ENCODE data around the gene COPA.

Gene COPA

DNA sequence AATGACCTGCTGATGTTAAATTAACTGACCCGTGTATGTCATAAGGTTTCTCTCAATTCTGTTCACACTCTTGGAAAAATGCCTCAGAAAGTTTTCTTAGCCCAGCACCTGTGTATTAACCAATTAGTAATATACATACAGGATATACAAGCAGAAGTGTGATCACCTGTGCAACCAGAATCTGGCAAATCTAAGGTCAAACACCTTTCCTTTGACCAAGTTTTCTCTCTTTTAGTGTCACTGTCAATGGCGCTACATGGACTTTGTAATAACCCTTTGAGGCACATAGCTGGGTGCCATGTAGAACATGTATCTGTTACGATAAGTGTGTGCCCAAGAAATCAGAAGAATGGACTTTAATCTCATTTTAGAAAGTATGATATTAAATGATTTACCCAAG is 1.2 kb upstream of the COPA start:
- H3K4me3 ChIP-seq (ENCODE audit: low read depth, low read length): peak overlapping the region; percentile 88
- no peak for DNase-seq (ENCODE audit: low read depth)
- TF ChIP-seq, protein P1, sequence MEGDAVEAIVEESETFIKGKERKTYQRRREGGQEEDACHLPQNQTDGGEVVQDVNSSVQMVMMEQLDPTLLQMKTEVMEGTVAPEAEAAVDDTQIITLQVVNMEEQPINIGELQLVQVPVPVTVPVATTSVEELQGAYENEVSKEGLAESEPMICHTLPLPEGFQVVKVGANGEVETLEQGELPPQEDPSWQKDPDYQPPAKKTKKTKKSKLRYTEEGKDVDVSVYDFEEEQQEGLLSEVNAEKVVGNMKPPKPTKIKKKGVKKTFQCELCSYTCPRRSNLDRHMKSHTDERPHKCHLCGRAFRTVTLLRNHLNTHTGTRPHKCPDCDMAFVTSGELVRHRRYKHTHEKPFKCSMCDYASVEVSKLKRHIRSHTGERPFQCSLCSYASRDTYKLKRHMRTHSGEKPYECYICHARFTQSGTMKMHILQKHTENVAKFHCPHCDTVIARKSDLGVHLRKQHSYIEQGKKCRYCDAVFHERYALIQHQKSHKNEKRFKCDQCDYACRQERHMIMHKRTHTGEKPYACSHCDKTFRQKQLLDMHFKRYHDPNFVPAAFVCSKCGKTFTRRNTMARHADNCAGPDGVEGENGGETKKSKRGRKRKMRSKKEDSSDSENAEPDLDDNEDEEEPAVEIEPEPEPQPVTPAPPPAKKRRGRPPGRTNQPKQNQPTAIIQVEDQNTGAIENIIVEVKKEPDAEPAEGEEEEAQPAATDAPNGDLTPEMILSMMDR (IDR thresholded peaks at IDR 0.05; ENCODE audit: insufficient read depth, low read depth, low read length, missing control alignments): no peak

DNA sequence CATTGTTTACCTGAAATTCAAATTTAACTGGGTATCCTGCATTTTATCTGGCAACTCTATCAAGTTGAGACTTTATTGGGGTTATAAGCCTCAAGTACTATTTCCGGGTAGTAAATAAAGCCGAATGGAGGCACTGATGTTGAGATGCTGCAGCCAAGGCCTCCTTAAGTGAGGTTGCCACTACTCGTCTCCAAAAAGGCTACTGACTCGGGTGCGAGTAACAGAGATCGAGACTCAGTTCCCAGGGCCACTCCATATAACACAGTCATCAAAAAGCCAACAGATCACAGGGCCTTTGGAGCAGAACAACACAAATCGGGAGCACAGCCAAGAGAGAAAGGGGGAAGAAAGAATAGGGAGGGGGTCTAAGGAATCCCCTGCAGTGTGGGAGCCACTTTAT is 524 bp downstream of the COPA start:
- TF ChIP-seq, protein P1 (IDR thresholded peaks at IDR 0.05; ENCODE audit: insufficient read depth, low read depth, low read length, missing control alignments): no peak
- H3K4me3 ChIP-seq (ENCODE audit: low read depth, low read length): peak overlapping the region; percentile 88
- peak; percentile 19 for DNase-seq (ENCODE audit: low read depth)

DNA sequence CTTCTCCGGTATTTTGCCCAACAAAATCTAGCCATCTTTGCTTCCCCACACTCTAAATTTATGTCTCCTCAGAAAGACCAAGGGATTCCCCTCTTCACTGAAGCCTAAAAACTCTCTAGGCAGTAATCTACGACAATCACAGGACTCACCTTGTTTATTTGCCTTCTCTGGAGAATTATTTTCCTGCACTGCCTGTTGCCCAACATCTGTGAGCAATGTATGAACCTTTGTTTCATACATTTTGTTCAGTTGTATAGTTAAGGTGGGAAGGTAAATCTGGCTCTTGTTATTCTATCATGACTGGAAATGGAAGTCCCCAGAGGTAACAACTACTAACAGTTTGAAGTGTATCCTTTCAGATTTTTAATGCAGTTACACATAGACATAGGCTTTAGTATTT is 2.2 kb downstream of the COPA start:
- peak overlapping the region; percentile 88 for H3K4me3 ChIP-seq (ENCODE audit: low read depth, low read length)
- no peak for DNase-seq (ENCODE audit: low read depth)
- TF ChIP-seq, protein P1 (IDR thresholded peaks at IDR 0.05; ENCODE audit: insufficient read depth, low read depth, low read length, missing control alignments): no peak

DNA sequence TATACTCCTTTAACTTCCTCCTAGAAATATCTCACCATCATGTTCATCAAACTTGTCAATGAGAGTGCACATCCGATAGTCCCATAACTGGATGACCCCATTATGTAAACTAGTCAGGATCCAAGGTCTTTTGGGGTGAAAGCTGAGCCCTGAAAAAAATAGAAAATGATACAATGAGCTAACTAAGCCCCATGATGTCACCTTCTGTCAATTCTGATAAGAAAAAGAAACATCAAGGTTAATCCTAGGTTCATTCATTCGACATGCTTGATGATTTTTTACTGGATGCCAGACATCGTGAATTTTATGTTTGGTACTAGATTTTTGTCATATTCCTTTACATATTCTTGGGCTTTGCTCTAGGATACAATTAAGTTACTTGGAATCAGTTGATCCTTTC is 2.9 kb downstream of the COPA start:
- TF ChIP-seq, protein P1 (IDR thresholded peaks at IDR 0.05; ENCODE audit: insufficient read depth, low read depth, low read length, missing control alignments): no peak
- DNase-seq (ENCODE audit: low read depth): no peak
- H3K4me3 ChIP-seq (ENCODE audit: low read depth, low read length): no peak overlapping the region

DNA sequence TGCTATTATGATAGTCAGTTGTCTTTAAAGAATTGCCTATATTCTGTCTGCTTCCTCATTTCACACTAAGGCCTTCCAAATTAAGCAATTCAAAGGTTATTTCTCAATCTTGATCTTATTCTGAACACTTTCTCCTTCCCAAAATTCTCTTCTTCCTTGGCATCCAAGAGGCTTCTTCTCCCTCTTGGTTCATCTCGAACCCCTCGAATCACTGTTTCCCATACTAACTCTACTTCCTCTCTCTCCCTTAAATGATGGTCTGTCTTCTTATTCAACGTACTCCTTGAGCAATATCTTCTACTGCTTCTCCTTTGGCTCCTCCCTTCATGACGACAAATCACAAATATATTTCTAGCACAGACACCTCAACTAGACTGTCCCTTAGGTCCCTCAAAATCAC is 4.5 kb downstream of the COPA start:
- no peak overlapping the region for H3K4me3 ChIP-seq (ENCODE audit: low read depth, low read length)
- TF ChIP-seq, protein P1 (IDR thresholded peaks at IDR 0.05; ENCODE audit: insufficient read depth, low read depth, low read length, missing control alignments): no peak
- no peak for DNase-seq (ENCODE audit: low read depth)

DNA sequence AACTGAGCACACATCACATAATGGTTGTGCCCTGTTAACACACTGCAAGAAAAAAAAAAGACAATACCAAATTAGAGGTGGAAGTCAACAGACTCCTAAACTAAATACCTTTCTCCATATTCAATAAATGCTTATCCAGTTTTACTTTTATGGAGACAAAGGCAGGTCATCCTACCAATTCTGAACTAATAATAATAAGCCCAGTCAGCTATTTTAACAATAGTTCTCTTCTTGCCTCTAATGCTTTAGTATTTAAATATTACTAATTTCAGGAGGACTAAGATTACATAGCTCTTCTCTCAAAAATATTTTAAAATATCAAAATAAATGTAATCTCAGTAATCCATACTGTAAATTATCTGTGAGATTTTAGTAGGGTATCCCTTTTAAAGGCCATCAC is 10.5 kb downstream of the COPA start:
- TF ChIP-seq, protein P1 (IDR thresholded peaks at IDR 0.05; ENCODE audit: insufficient read depth, low read depth, low read length, missing control alignments): no peak
- no peak overlapping the region for H3K4me3 ChIP-seq (ENCODE audit: low read depth, low read length)
- no peak for DNase-seq (ENCODE audit: low read depth)

DNA sequence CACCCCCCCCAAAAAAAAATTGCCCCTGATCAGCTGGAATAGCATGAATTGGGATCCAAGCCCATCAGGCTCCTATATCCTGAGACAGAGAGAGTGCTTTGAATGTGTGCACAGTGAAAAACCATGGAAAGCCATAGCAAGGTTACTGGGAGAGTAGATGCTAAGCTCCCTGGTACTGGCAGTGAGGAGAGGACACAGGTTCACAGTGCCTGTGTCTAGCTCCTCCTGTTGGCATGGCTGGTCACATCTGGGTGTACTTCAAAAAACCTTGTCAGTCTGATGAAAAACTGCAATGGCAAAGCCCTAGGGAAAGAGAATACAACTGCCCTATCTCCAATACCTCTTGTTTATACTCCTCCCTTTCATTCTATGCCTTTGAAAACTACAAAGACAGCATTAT is 12.9 kb downstream of the COPA start:
- no peak overlapping the region for H3K4me3 ChIP-seq (ENCODE audit: low read depth, low read length)
- DNase-seq (ENCODE audit: low read depth): no peak
- TF ChIP-seq, protein P1 (IDR thresholded peaks at IDR 0.05; ENCODE audit: insufficient read depth, low read depth, low read length, missing control alignments): no peak

All from GM12865 (cell line).